GM23248 (cell line): Measurements from ENCODE around the gene MPHOSPH8.

Experiments
- EZH2 ChIP-seq: fragments of 200-600 bp; sonication (generic); IDR thresholded peaks from 2 replicates; pipeline ENCODE4 v1.6.1; 2018; ENCODE audit warnings: antibody characterized with exemption, mild to moderate bottlenecking; ENCODE audit not compliant: insufficient read depth, poor library complexity, severe bottlenecking
- EZH2phosphoT487 ChIP-seq: fragments of 200-600 bp; sonication (generic); IDR thresholded peaks from 2 replicates; pipeline ENCODE4 v1.6.1; 2018; ENCODE audit warnings: antibody characterized with exemption, moderate library complexity, mild to moderate bottlenecking, low read depth; ENCODE audit not compliant: insufficient read depth

DNA sequence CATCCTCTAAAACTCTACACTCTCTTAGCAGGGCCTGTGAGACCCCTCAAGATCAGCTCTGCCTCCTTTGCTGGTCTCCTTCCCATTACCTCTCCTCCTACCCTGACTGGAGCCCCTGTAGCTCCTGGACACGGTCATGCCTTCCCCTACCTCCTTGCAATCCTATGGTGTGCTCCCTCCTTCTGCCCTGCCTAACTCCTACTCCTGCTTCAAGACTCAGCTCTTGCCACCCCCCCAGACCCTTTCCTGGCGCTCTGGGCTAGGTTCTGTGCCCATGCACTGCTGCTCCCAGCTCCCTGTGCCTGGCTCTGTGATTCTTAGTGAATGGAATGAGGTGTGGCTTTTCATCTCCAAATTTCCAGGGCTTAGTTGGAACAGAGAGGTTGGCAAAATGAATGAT is 44.1 kb upstream of the MPHOSPH8 start:
- TF ChIP-seq EZH2phosphoT487 (no peak), EZH2 (no peak)
